ENCODE results near the gene GINS2. TPM values are rescaled to one million over a fixed set of nuclear protein-coding genes. Genes with fewer than 3 reads are reported as not detected.

Gene GINS2
- total and polyA plus RNA-seq, 2 donors (not counting 3 experiments of a cell fraction or from before 2014, with no cell fraction given): 10.4 to 24.1 TPM

- Histone ChIP-seq H3K4me1 (ENCODE audit: control insufficient read depth, extremely low read depth, insufficient read depth, low read length) (no peaks in the 10 kb centered on the region), H3K9ac (replicated peaks; ENCODE audit: extremely low read depth, insufficient read depth, low read length) (no peak overlapping the region), H3K9me3 (replicated peaks; ENCODE audit: control insufficient read depth, insufficient read depth, low read length) (no peaks in the 10 kb centered on the region), H3K9me1 (replicated peaks; ENCODE audit: control insufficient read depth, extremely low read depth, insufficient read depth, low read length) (no peaks in the 10 kb centered on the region), H3K4me3 (replicated peaks in 1 of 3; ENCODE audit: insufficient read depth in 1 of 3, low read depth in 1 of 3, low read length in 3 of 3) (no peak overlapping the region), H4K20me1 (replicated peaks; ENCODE audit: control insufficient read depth, extremely low read depth, insufficient read depth, low read length) (no peaks in the 10 kb centered on the region), H3K4me2 (ENCODE audit: insufficient read depth, low read length) (no peak overlapping the region), H3K27ac (ENCODE audit: insufficient read depth, low read depth, low read length) (no peak overlapping the region), H2AFZ (ENCODE audit: low read depth, low read length) (no peak overlapping the region), H3K27me3 (ENCODE audit: control insufficient read depth in 2 of 2, insufficient read depth in 2 of 2, low read length in 2 of 2) (no peaks in the 10 kb centered on the region), H3K36me3 (ENCODE audit: control insufficient read depth in 2 of 2, extremely low read depth in 1 of 2, insufficient read depth in 2 of 2, low read length in 2 of 2) (no peaks in the 10 kb centered on the region), H3K79me2 (ENCODE audit: control insufficient read depth, insufficient read depth, low read length) (no peaks in the 10 kb centered on the region)
- CTCF ChIA-PET: interaction anchor here (1.0 to 8.2 kb wide), 3 partner anchors 11 to 63 kb away, joined by 3 to 119 read pairs (median 5); no protein-coding TSS in a partner anchor
- POLR2A ChIA-PET: no interaction called here
- no TSS peak for BruUV-seq (replicated peaks)
- no peak for TF ChIP-seq JUN (IDR thresholded peaks at IDR 0.05; ENCODE audit: borderline replicate concordance, insufficient read depth, insufficient read length, low read depth)
- no peak for TF ChIP-seq GATA2 (IDR thresholded peaks at IDR 0.05; ENCODE audit: insufficient read depth, insufficient read length, low read depth, low read length)
- TF ChIP-seq POLR2A (IDR thresholded peaks at IDR 0.05; ENCODE audit: low read depth, low read length): no peak
- no peak for TF ChIP-seq FOS (IDR thresholded peaks at IDR 0.05; ENCODE audit: borderline replicate concordance, insufficient read depth, low read length)
- no peak for TF ChIP-seq EZH2 (IDR thresholded peaks at IDR 0.05; ENCODE audit: borderline replicate concordance, low read depth, low read length, severe bottlenecking)
- TF ChIP-seq MYC (IDR thresholded peaks at IDR 0.05; ENCODE audit: low read depth, low read length): no peak
- TF ChIP-seq CTCF (IDR thresholded peaks at IDR 0.05; ENCODE audit: extremely low read depth in 1 of 2, insufficient read depth in 1 of 2, low read depth in 1 of 2, low read length in 2 of 2): no peak
- no peak for TF ChIP-seq POLR2AphosphoS5 (IDR thresholded peaks at IDR 0.05; ENCODE audit: insufficient read depth, low read depth, low read length)
- TF ChIP-seq, protein P1, sequence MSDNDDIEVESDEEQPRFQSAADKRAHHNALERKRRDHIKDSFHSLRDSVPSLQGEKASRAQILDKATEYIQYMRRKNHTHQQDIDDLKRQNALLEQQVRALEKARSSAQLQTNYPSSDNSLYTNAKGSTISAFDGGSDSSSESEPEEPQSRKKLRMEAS (IDR thresholded peaks at IDR 0.05; ENCODE audit: insufficient read depth, insufficient read length): no peak
- FAIRE-seq (no peak), DNase-seq (ENCODE audit: low read depth, low spot score) (no peak)
- dilution Hi-C loops (cut with MboI; ENCODE audit: extremely low pct_ligation_motif_present, low sequenced_read_pairs) (no loop called here), intact Hi-C loops (cut with micrococcal nuclease) (no loop called here)
These were observed 33.3 kb downstream of the GINS2 start for GRCh38 chr16:85655216-85656129.

Measured in endothelial cell of umbilical vein (primary cell).